Breast epithelium (tissue), 3 donors: ENCODE measurements around the gene C1QTNF6.

Source experiments
- CTCF ChIP-seq, 3 donors: fragments of 450-650 bp; IDR thresholded peaks; one replicate each; pipeline ENCODE4 v1.5.1; 2016 to 2017; ENCODE audit warnings: antibody characterized with exemption in 3 of 3, mild to moderate bottlenecking in 3 of 3, moderate library complexity in 3 of 3
- POLR2A ChIP-seq: fragments of 450-650 bp; IDR thresholded peaks from one replicate; pipeline ENCODE4 v1.6.1; 2016; ENCODE audit warnings: antibody characterized with exemption, mild to moderate bottlenecking, moderate library complexity
- POLR2AphosphoS5 ChIP-seq, 3 donors: sonication (generic); formaldehyde crosslinking; IDR thresholded peaks; one replicate each; pipeline ENCODE4 v1.6.1; 2017; ENCODE audit warnings: antibody characterized with exemption in 3 of 3

DNA sequence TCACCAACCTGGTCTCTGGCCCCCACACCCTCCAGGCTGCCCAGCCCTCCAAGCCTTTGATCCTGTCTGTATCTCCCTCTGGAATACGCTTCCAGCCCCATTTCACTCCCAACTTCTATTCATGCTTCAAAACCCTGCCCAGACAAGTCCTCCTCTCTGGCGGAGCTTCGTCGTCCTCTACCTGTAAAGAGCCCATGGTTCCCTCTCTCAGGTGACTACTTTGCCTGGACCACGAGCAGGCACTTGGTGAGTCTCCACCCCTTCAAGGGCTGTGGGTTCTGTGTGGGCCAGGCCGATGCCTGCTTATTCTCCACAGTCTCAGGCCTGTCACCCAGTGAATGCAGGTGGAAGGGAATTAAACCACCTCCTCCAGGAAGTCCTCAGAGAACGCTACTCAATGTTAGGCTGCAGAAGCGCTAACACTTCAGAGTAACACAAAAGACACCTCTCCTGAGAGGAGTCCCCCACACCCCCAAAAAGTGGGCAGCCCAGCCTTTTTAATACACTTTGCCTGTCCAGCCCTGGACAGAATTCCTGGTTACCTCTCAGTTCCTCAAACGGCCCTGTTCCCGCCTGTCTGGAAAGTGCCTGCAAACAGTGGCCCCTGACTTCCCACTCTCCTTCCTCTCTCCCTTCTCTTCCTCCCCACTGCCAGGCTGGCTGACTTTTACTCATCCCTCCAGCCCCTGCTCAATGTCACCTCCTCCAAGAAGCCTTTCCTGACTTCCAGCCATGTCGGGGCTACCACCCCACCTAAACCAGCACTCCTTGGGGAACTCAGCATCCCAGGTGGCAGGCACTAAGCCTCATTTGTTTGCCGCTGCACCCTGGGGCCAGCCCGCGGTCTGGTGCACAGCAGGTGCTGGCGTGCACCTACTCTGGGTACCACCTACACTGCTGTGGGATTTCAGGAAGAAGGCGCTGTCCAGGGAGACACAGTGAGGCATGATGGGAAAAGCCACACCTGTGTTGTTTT lies 47.0 kb upstream of the C1QTNF6 start:
- TF ChIP-seq POLR2AphosphoS5 (IDR thresholded peaks at IDR 0.05) = no peak
- no peak for TF ChIP-seq CTCF (IDR thresholded peaks at IDR 0.05)
- TF ChIP-seq POLR2A = no peak
